Neural cell (in vitro differentiated cells): ENCODE results near the gene ZBTB9. TPM values are rescaled to one million over a fixed set of nuclear protein-coding genes. Genes with fewer than 3 reads are reported as not detected.
"Not testable (repeated sequence)": the region's sequence is repeated elsewhere in the genome, so short reads cannot be mapped to it uniquely, and the experiment has no call there.

ENCODE experiments used
- H2AFZ ChIP-seq: fragments of 200-600, 300-800 bp; sonication (generic), shearing (Covaris generic); 2 replicates; pipeline ENCODE4 v1.6.0; 2014; ENCODE audit warnings: low read depth, mild to moderate bottlenecking, antibody characterized with exemption, low read length, moderate library complexity
- H3F3A ChIP-seq: fragments of 200-600 bp; shearing (Covaris generic); 2 replicates; pipeline ENCODE4 v1.6.1; 2016; ENCODE audit warnings: mild to moderate bottlenecking, moderate library complexity, mixed read lengths, antibody characterized with exemption, low read length; ENCODE audit not compliant: insufficient read depth, poor library complexity, severe bottlenecking
- H3K27ac ChIP-seq: fragments of 200-600, 300-800 bp; sonication (generic), shearing (Covaris generic); 2 replicates; pipeline ENCODE4 v1.5.1; 2014; ENCODE audit warnings: mild to moderate bottlenecking, low read length, moderate library complexity
- H3K27me3 ChIP-seq: fragments of 300-800, 200-600 bp; sonication (generic), shearing (Covaris generic); 2 replicates; pipeline ENCODE4 v1.6.0; 2014; ENCODE audit warnings: mild to moderate bottlenecking, low read depth, low read length, moderate library complexity; ENCODE audit not compliant: insufficient read depth
- H3K36me3 ChIP-seq: fragments of 300-800, 200-600 bp; sonication (generic), shearing (Covaris generic); 2 replicates; pipeline ENCODE4 v1.5.1; 2014; ENCODE audit warnings: mild to moderate bottlenecking, antibody characterized with exemption, low read length, moderate library complexity; ENCODE audit not compliant: insufficient read depth
- H3K4me2 ChIP-seq: fragments of 300-800, 200-600 bp; sonication (generic), shearing (Covaris generic); 2 replicates; pipeline ENCODE4 v1.6.0; 2014; ENCODE audit warnings: mild to moderate bottlenecking, low read length
- H3K4me3 ChIP-seq: fragments of 300-800, 200-600 bp; sonication (generic), shearing (Covaris generic); 2 replicates; pipeline ENCODE4 v1.5.1; 2014; ENCODE audit warnings: mild to moderate bottlenecking, low read length, moderate library complexity
- H3K79me2 ChIP-seq: fragments of 200-600 bp; shearing (Covaris generic); replicated peaks from 2 replicates; pipeline ENCODE4 v1.6.0; 2014; ENCODE audit warnings: mild to moderate bottlenecking, low read length, moderate library complexity; ENCODE audit not compliant: insufficient read depth
- H3K9ac ChIP-seq: fragments of 300-800, 200-600 bp; sonication (generic), shearing (Covaris generic); 2 replicates; pipeline ENCODE4 v1.6.1; 2016; ENCODE audit warnings: mild to moderate bottlenecking, low read length, mixed read lengths
- H3K9me2 ChIP-seq: fragments of 200-600 bp; shearing (Covaris generic); 2 replicates; pipeline ENCODE4 v1.6.1; 2016; ENCODE audit warnings: mild to moderate bottlenecking, low read length, mixed read lengths; ENCODE audit not compliant: insufficient read depth
- H3K9me3 ChIP-seq: fragments of 200-600, 300-800 bp; sonication (generic), shearing (Covaris generic); 2 replicates; pipeline ENCODE4 v1.6.1; 2016; ENCODE audit warnings: mild to moderate bottlenecking, mixed run types, low read length, moderate library complexity, mixed read lengths
- H4K20me1 ChIP-seq: fragments of 200-600 bp; shearing (Covaris generic); 2 replicates; pipeline ENCODE4 v1.6.1; 2016; ENCODE audit warnings: mild to moderate bottlenecking, mixed run types; ENCODE audit not compliant: insufficient read depth
- EP300 ChIP-seq: fragments of 450-650 bp; conservative IDR thresholded peaks from 2 replicates; pipeline ENCODE4 v1.6.1; 2014; ENCODE audit warnings: antibody characterized with exemption, mild to moderate bottlenecking, moderate library complexity; ENCODE audit not compliant: poor library complexity, severe bottlenecking
- EZH2 ChIP-seq: fragments of 200-600, 300-800 bp; shearing (Covaris generic), sonication (generic); IDR thresholded peaks from 2 replicates; pipeline ENCODE4 v1.6.1; 2014; ENCODE audit warnings: antibody characterized with exemption, low read length, borderline replicate concordance, mild to moderate bottlenecking; ENCODE audit not compliant: insufficient read depth, poor library complexity, severe bottlenecking
- MXI1 ChIP-seq: fragments of 450-650 bp; conservative IDR thresholded peaks from 2 replicates; pipeline ENCODE4 v1.6.1; 2014; ENCODE audit warnings: antibody characterized with exemption, mild to moderate bottlenecking; ENCODE audit not compliant: poor library complexity, severe bottlenecking
- POLR2AphosphoS5 ChIP-seq: IDR thresholded peaks from 2 replicates; pipeline ENCODE4 v1.6.1; 2012
- RAD21 ChIP-seq: fragments of 450-650 bp; conservative IDR thresholded peaks from 2 replicates; pipeline ENCODE4 v1.6.1; 2014; ENCODE audit warnings: antibody characterized with exemption, mild to moderate bottlenecking, moderate library complexity
- SMC3 ChIP-seq: fragments of 450-650 bp; conservative IDR thresholded peaks from 2 replicates; pipeline ENCODE4 v1.6.1; 2014; ENCODE audit warnings: antibody characterized with exemption, mild to moderate bottlenecking, moderate library complexity; ENCODE audit not compliant: poor library complexity
- TAF1 ChIP-seq: IDR thresholded peaks from 2 replicates; pipeline ENCODE4 v1.6.1; 2012; ENCODE audit warnings: low read depth
- polyA plus RNA-seq: library from polyadenylated mRNA; depleted of rRNA; stranded (reverse); fragments of >200 nt; gene quantifications from 2 replicates; pipeline ENCODE4 v1.2.3, GENCODE V29; 2014
- TF ChIP-seq, protein P1 (sequence below): fragments of 450-650 bp; IDR thresholded peaks from 2 replicates; pipeline ENCODE4 v1.5.1; 2014; ENCODE audit warnings: antibody characterized with exemption, mild to moderate bottlenecking, moderate library complexity; ENCODE audit not compliant: poor library complexity, severe bottlenecking
- TF ChIP-seq, protein P2 (sequence below): IDR thresholded peaks from 2 replicates; pipeline ENCODE4 v1.6.1; 2012; ENCODE audit warnings: borderline replicate concordance

The ZBTB9 gene
- polyA plus RNA-seq, 1 donor from 2014 or later, result 7.7 TPM

DNA sequence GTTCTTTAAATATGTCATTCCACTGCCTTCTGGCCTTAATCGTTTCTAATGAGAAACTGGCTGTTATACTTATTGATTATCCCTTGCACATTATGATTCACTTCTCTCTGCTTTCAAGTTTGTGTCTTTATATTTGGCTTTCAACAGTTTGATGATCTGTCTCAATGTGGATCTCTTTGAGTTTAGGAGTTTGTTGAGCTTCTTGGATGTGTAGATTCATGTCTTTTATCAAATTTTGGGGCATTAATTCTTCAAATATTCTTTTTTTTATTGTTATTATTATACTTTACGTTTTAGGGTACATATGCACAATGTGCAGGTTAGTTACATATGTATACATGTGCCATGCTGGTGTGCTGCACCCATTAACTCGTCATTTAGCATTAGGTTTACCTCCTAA is 29.3 kb downstream of the ZBTB9 start:
- H3K79me2 ChIP-seq, result no peaks in the 10 kb centered on the region
- H3K4me2 ChIP-seq, result no peak overlapping the region
- H3K9ac ChIP-seq, result no peak overlapping the region
- no peaks in the 10 kb centered on the region for H3K9me3 ChIP-seq
- no peaks in the 10 kb centered on the region for H3K36me3 ChIP-seq
- no peak for TF ChIP-seq EP300
- no peaks in the 10 kb centered on the region for H4K20me1 ChIP-seq
- no peak overlapping the region for H3K27ac ChIP-seq
- H3K4me3 ChIP-seq, result no peak overlapping the region
- no peaks in the 10 kb centered on the region for H3F3A ChIP-seq
- H3K9me2 ChIP-seq, result no peaks in the 10 kb centered on the region
- no peak overlapping the region for H2AFZ ChIP-seq
- no peaks in the 10 kb centered on the region for H3K27me3 ChIP-seq

DNA sequence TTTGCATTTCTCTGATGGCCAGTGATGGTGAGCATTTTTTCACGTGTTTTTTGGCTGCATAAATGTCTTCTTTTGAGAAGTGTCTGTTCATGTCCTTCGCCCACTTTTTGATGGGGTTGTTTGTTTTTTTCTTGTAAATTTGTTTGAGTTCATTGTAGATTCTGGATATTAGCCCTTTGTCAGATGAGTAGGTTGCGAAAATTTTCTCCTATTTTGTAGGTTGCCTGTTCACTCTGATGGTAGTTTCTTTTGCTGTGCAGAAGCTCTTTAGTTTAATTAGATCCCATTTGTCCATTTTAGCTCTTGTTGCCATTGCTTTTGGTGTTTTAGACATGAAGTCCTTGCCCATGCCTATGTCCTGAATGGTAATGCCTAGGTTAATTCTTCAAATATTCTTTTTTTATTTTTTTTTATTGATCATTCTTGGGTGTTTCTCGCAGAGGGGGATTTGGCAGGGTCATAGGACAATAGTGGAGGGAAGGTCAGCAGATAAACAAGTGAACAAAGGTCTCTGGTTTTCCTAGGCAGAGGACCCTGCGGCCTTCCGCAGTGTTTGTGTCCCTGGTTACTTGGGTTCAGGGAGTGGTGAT is 30.4 kb downstream of the ZBTB9 start:
- not testable (repeated sequence) for H2AFZ ChIP-seq, H4K20me1 ChIP-seq, H3K36me3 ChIP-seq, H3K4me3 ChIP-seq, H3K79me2 ChIP-seq, H3F3A ChIP-seq, H3K4me2 ChIP-seq, H3K27me3 ChIP-seq, H3K9me2 ChIP-seq, H3K9me3 ChIP-seq, H3K27ac ChIP-seq, H3K9ac ChIP-seq

DNA sequence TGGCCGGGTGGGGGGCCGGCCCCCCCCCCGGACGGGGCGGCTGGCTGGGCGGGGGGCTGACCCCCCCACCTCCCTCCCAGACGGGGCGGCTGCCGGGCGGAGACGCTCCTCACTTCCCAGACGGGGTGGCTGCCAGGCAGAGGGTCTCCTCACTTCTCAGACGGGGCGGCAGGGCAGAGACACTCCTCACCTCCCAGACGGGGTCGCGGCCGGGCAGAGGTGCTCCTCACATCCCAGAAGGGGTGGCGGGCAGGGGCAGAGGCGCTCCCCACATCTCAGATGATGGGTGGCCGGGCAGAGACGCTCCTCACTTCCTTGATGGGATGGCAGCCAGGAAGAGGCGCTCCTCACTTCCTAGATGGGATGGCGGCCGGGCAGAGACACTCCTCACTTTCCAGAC is 31.3 kb downstream of the ZBTB9 start:
- not testable (repeated sequence) for H3F3A ChIP-seq, H3K79me2 ChIP-seq, H4K20me1 ChIP-seq, H3K9ac ChIP-seq, H3K9me3 ChIP-seq, H3K36me3 ChIP-seq, H3K4me2 ChIP-seq, H3K27ac ChIP-seq, H3K27me3 ChIP-seq, H3K4me3 ChIP-seq, H3K9me2 ChIP-seq, H2AFZ ChIP-seq

DNA sequence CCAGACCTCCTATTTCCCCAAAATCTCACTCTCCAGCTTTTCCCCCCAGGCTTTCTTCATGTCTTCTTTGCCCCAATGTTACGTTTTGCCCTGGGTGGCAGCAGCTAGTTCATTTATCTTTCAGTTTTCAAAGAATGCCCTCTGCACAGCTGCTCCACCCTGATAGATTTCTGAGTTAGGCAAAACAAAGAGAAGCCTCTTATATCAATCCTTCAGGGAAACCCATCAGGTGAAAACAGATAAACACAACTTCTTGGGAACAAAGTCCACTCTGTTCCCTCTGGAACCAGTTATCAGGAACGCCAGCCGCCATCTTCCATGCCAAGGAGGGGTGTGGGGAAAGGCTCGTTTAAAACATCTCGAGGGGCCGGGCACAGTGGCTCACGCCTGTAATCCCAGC is 34.0 kb downstream of the ZBTB9 start:
- no peak overlapping the region for H2AFZ ChIP-seq
- H3K27ac ChIP-seq, result no peak overlapping the region
- no peaks in the 10 kb centered on the region for H3K36me3 ChIP-seq
- H3K9me2 ChIP-seq, result no peaks in the 10 kb centered on the region
- no peaks in the 10 kb centered on the region for H4K20me1 ChIP-seq
- H3K27me3 ChIP-seq, result no peaks in the 10 kb centered on the region
- H3K9ac ChIP-seq, result no peak overlapping the region
- H3K9me3 ChIP-seq, result no peaks in the 10 kb centered on the region
- TF ChIP-seq EZH2 (no peak), MXI1 (no peak), POLR2AphosphoS5 (no peak), RAD21 (no peak), EP300 (no peak), TAF1 (no peak), SMC3 (no peak)
- TF ChIP-seq, protein P1, sequence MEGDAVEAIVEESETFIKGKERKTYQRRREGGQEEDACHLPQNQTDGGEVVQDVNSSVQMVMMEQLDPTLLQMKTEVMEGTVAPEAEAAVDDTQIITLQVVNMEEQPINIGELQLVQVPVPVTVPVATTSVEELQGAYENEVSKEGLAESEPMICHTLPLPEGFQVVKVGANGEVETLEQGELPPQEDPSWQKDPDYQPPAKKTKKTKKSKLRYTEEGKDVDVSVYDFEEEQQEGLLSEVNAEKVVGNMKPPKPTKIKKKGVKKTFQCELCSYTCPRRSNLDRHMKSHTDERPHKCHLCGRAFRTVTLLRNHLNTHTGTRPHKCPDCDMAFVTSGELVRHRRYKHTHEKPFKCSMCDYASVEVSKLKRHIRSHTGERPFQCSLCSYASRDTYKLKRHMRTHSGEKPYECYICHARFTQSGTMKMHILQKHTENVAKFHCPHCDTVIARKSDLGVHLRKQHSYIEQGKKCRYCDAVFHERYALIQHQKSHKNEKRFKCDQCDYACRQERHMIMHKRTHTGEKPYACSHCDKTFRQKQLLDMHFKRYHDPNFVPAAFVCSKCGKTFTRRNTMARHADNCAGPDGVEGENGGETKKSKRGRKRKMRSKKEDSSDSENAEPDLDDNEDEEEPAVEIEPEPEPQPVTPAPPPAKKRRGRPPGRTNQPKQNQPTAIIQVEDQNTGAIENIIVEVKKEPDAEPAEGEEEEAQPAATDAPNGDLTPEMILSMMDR, result no peak
- TF ChIP-seq, protein P2, sequence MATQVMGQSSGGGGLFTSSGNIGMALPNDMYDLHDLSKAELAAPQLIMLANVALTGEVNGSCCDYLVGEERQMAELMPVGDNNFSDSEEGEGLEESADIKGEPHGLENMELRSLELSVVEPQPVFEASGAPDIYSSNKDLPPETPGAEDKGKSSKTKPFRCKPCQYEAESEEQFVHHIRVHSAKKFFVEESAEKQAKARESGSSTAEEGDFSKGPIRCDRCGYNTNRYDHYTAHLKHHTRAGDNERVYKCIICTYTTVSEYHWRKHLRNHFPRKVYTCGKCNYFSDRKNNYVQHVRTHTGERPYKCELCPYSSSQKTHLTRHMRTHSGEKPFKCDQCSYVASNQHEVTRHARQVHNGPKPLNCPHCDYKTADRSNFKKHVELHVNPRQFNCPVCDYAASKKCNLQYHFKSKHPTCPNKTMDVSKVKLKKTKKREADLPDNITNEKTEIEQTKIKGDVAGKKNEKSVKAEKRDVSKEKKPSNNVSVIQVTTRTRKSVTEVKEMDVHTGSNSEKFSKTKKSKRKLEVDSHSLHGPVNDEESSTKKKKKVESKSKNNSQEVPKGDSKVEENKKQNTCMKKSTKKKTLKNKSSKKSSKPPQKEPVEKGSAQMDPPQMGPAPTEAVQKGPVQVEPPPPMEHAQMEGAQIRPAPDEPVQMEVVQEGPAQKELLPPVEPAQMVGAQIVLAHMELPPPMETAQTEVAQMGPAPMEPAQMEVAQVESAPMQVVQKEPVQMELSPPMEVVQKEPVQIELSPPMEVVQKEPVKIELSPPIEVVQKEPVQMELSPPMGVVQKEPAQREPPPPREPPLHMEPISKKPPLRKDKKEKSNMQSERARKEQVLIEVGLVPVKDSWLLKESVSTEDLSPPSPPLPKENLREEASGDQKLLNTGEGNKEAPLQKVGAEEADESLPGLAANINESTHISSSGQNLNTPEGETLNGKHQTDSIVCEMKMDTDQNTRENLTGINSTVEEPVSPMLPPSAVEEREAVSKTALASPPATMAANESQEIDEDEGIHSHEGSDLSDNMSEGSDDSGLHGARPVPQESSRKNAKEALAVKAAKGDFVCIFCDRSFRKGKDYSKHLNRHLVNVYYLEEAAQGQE, result no peak
- H3F3A ChIP-seq, result no peaks in the 10 kb centered on the region
- no peak overlapping the region for H3K4me3 ChIP-seq
- H3K4me2 ChIP-seq, result no peak overlapping the region
- H3K79me2 ChIP-seq, result no peaks in the 10 kb centered on the region
